Common myeloid progenitor, CD34-positive (primary cell): ENCODE measurements around the gene PPCDC.
A peak's percentile ranks its signal among the peaks of the same experiment; 100 is the strongest.

Experiments
- CTCF ChIA-PET: fragments of 350-600 bp; sonication (Branson Sonifier 250); formaldehyde crosslinking; loops from one replicate; lab custom pipeline; 2021; ENCODE audit warnings: antibody characterized with exemption; lab: Charles Lee
- POLR2A ChIA-PET: fragments of 350-600 bp; sonication (Branson Sonifier 250); formaldehyde crosslinking; loops from one replicate; lab custom pipeline; 2021; ENCODE audit warnings: antibody characterized with exemption; lab: Charles Lee
- DNase-seq, 3 donors: peaks; one replicate each; pipeline versions ENCODE4 v3.0.0 to v3.0.0-alpha.2; 2013
- H3K27ac ChIP-seq, 2 experiments: 1 replicate in 1 of 2; 2 replicates in 1 of 2; pipeline ENCODE4 v1.7.0; 2013; ENCODE audit warnings: inconsistent platforms in 2 of 2, low read length in 2 of 2, mild to moderate bottlenecking in 2 of 2, low read depth in 1 of 2, moderate library complexity in 1 of 2; ENCODE audit not compliant: severe bottlenecking in 2 of 2, insufficient read depth in 1 of 2, poor library complexity in 1 of 2
- H3K27me3 ChIP-seq, 5 experiments: replicated peaks in 2 of 5; 1 replicate in 3 of 5; 2 replicates in 2 of 5; pipeline versions ENCODE4 v1.6.1 to v1.7.0; 2013; ENCODE audit warnings: low read length in 4 of 5, mild to moderate bottlenecking in 2 of 5, moderate library complexity in 2 of 5, inconsistent platforms in 1 of 5; ENCODE audit not compliant: insufficient read depth in 5 of 5, control insufficient read depth in 4 of 5
- H3K36me3 ChIP-seq, 4 experiments: 1 replicate in 2 of 4; 2 replicates in 2 of 4; pipeline versions ENCODE4 v1.6.1 to v1.7.0; 2013; ENCODE audit warnings: low read length in 3 of 4, control low read depth in 1 of 4, mild to moderate bottlenecking in 1 of 4; ENCODE audit not compliant: control insufficient read depth in 4 of 4, insufficient read depth in 4 of 4
- H3K4me1 ChIP-seq, 4 experiments: 1 replicate in 3 of 4; 2 replicates in 1 of 4; pipeline versions ENCODE4 v1.6.1 to v1.7.1; 2013; ENCODE audit warnings: low read length in 3 of 4, mild to moderate bottlenecking in 3 of 4, control low read depth in 1 of 4, inconsistent platforms in 1 of 4, moderate library complexity in 1 of 4; ENCODE audit not compliant: control insufficient read depth in 4 of 4, insufficient read depth in 4 of 4; ENCODE audit errors: control extremely low read depth in 1 of 4
- H3K4me3 ChIP-seq, 7 experiments: 1 replicate in 4 of 7; 2 replicates in 3 of 7; pipeline versions ENCODE4 v1.5.1 to v1.7.0; 2013; ENCODE audit warnings: mild to moderate bottlenecking in 7 of 7, low read length in 6 of 7, moderate library complexity in 6 of 7, inconsistent platforms in 2 of 7, low read depth in 2 of 7, control low read depth in 1 of 7; ENCODE audit not compliant: insufficient read depth in 4 of 7, control insufficient read depth in 1 of 7; ENCODE audit errors: extremely low read depth in 1 of 7
- H3K9me3 ChIP-seq, 5 experiments: 1 replicate in 4 of 5; 2 replicates in 1 of 5; pipeline versions ENCODE4 v1.6.1 to v1.7.1; 2013; ENCODE audit warnings: low read length in 4 of 5, mild to moderate bottlenecking in 2 of 5, inconsistent platforms in 1 of 5, low read depth in 1 of 5, moderate library complexity in 1 of 5; ENCODE audit not compliant: control insufficient read depth in 4 of 5, insufficient read depth in 2 of 5; ENCODE audit errors: control extremely low read depth in 1 of 5
- WGBS: methylation state at CpG from one replicate; pipeline ENCODE4 v1.1.5; 2013; ENCODE audit not compliant: insufficient coverage; 5-methylcytosine and 5-hydroxymethylcytosine counted together

PPCDC gene

DNA sequence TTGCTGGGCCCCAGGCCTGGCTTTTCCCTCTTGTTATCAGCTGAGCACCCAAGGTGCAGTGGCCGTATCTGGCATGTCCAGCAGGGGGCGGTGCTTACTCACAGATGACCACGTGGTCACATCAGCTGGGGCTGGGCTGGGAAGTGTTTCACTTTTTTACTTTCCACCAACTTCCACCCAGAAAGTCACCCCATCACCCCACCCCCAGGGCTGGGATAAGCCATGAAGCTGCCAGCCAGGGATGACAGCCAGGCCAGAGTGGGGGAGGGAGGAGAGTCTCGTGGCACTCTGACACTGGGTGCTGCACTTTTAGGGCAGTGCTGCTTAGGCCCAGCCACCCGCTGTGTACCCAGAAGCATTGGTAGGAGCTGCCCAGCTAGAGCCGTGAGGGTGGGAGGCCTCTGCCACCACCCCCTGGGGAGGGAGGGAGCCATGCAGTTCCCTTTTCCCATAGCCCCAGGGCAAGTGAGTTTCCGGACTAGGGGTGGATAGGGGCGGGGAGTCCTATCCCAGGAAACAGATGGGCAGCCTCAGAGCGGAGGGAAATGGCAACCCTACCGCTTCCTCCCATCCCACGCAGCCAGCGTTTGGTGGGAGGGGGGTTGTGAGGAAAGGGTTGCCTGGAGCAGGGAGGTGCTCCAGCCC lies 6.1 kb downstream of the PPCDC start:
- Histone ChIP-seq H3K9me3 (no peaks in the 10 kb centered on the region), H3K4me1 (peaks cover 0 to 94% (median 84%) of the 10 kb centered on the region in 4 experiments), H3K27me3 (no peaks in the 10 kb centered on the region), H3K4me3 (peak overlapping the region in 4 of 7 experiments; percentile 46 to 62 (median 54)), H3K27ac (peak overlapping the region; percentile 72 to 73), H3K36me3 (peaks cover 0 to 23% (median 4%) of the 10 kb centered on the region in 4 experiments)
- peak; percentile 92 to 97 (median 96) for DNase-seq
- CTCF ChIA-PET: interaction anchor here (0.7 to 10.7 kb wide), 26 partner anchors 8 to 278 kb away, joined by 3 to 140 read pairs (median 4); partner anchors contain the start of genes C15orf39 and RPP25
- no CpG with 5 or more reads among the region's 12 CpGs for WGBS
- POLR2A ChIA-PET: interaction anchor here (1.1 to 2.8 kb wide), 7 partner anchors 14 to 174 kb away, joined by 3 to 32 read pairs (median 11); partner anchors contain the start of gene C15orf39

DNA sequence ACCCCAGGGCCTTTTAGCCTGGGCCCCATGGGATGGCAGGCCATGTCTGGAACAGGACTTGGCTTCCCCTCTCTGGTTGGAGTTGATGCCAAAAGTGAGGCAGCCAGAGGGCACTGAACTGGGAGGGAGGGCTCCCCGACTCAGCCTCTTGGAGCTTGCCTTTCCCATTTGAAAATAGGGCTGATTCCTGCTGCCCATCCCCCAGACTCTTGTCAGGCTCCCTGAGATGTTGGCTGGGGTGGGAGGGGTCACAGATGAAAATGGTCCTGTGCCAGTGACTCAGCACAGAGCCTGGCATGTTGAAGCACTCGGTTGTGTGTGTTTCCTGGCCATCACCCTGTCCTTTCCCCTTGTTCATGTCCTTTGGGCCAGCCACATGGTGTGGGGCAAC lies 6.6 kb downstream of the PPCDC start:
- Histone ChIP-seq H3K27ac (peak overlapping the region in 1 of 2 experiments; percentile 73), H3K9me3 (no peaks in the 10 kb centered on the region), H3K4me1 (peaks cover 0 to 92% (median 80%) of the 10 kb centered on the region in 4 experiments), H3K27me3 (no peaks in the 10 kb centered on the region), H3K4me3 (peak overlapping the region in 4 of 7 experiments; percentile 19 to 62 (median 45)), H3K36me3 (peaks cover 0 to 23% (median 4%) of the 10 kb centered on the region in 4 experiments)
- peak; percentile 79 to 91 (median 91) for DNase-seq
- ChIA-PET CTCF (interaction anchor here (0.7 to 10.7 kb wide), 27 partner anchors 8 to 278 kb away, joined by 3 to 140 read pairs (median 5); partner anchors contain the start of genes C15orf39 and RPP25), POLR2A (interaction anchor here (1.5 to 2.8 kb wide), 5 partner anchors 13 to 174 kb away, joined by 7 to 32 read pairs (median 11); partner anchors contain the start of gene C15orf39)
- WGBS: 0% methylated on average over 2 of the region's 2 CpGs

DNA sequence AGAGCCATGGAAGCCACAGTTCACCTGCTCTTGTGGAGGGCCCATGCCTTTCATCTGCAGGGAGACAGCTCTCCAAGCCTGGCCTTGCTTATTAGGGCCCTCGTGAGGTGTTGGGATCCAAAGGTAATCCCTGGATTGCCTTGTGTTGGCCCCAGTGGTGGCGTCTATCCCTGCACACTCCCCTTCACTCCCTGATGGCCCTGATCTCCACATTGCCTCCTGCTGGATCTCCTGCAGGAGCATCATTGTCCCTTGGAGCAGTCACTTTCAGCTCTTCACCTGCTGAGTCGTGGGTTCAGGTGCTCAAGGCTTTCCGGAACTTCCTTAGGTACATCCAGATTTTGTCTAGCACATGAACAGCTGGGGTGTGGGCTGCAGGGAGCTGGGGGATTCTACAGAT lies 7.0 kb downstream of the PPCDC start:
- Histone ChIP-seq H3K4me1 (peaks cover 0 to 92% (median 76%) of the 10 kb centered on the region in 4 experiments), H3K36me3 (peaks cover 0 to 22% (median 4%) of the 10 kb centered on the region in 4 experiments), H3K27me3 (no peaks in the 10 kb centered on the region), H3K27ac (no peak overlapping the region), H3K4me3 (peak overlapping the region in 3 of 7 experiments; percentile 19 to 46 (median 44)), H3K9me3 (no peaks in the 10 kb centered on the region)
- ChIA-PET CTCF (interaction anchor here (1.5 to 10.7 kb wide), 9 partner anchors 43 to 185 kb away, joined by 3 to 140 read pairs (median 12); partner anchors contain the start of gene C15orf39), POLR2A (interaction anchor here (0.6 to 2.8 kb wide), 5 partner anchors 13 to 186 kb away, joined by 4 to 32 read pairs (median 11); partner anchors contain the start of gene C15orf39)
- no peak for DNase-seq
- WGBS: 100% methylated on average over 4 of the region's 4 CpGs

- ChIA-PET CTCF (interaction anchor here (1.1 to 10.7 kb wide), 6 partner anchors 17 to 174 kb away, joined by 4 to 140 read pairs (median 12); partner anchors contain the start of gene C15orf39), POLR2A (interaction anchor here (0.7 kb wide), 1 partner anchor 20 kb away, joined by 3 read pairs; no protein-coding TSS in a partner anchor)
- Histone ChIP-seq H3K27ac (peak overlapping the region; percentile 29 to 50), H3K9me3 (no peaks in the 10 kb centered on the region), H3K4me1 (peaks cover 0 to 89% (median 72%) of the 10 kb centered on the region in 4 experiments), H3K27me3 (no peaks in the 10 kb centered on the region), H3K36me3 (peaks cover 0 to 17% (median 0%) of the 10 kb centered on the region in 4 experiments), H3K4me3 (peak overlapping the region in 1 of 7 experiments; percentile 20)
- WGBS: 40% methylated on average over 2 of the region's 4 CpGs
- DNase-seq: peak in 1 of 3 donors; percentile 34
Observed at GRCh38 chr15:75031848-75032247, 8.5 kb downstream of the PPCDC start.

GRCh38 chr15:75032395-75032794 lies 9.0 kb downstream of the PPCDC start:
- WGBS: no CpG with 5 or more reads among the region's 2 CpGs
- POLR2A ChIA-PET: interaction anchor here (0.6 to 0.7 kb wide), 2 partner anchors 19 to 169 kb away, joined by 3 read pairs; no protein-coding TSS in a partner anchor
- DNase-seq: peak in 2 of 3 donors; percentile 61

GRCh38 chr15:75033809-75034208 lies 10.4 kb downstream of the PPCDC start:
- Histone ChIP-seq H3K27me3 (no peaks in the 10 kb centered on the region), H3K4me1 (peaks cover 0 to 90% (median 70%) of the 10 kb centered on the region in 4 experiments), H3K4me3 (no peak overlapping the region), H3K36me3 (peaks cover 0 to 18% (median 0%) of the 10 kb centered on the region in 4 experiments), H3K27ac (no peak overlapping the region), H3K9me3 (no peaks in the 10 kb centered on the region)
- CTCF ChIA-PET: interaction anchor here (0.9 to 12.6 kb wide), 5 partner anchors 10 to 174 kb away, joined by 3 to 191 read pairs (median 7); partner anchors contain the start of gene PPCDC
- no peak for DNase-seq
- POLR2A ChIA-PET: interaction anchor here (1.2 to 2.2 kb wide), 2 partner anchors 10 to 168 kb away, joined by 4 to 12 read pairs; partner anchors contain the start of gene C15orf39
- WGBS: 73% methylated on average over 6 of the region's 6 CpGs

More at GRCh38 chr15:75032395-75032794, 9.0 kb downstream of the PPCDC start:
- Histone ChIP-seq H3K36me3 (peaks cover 0 to 22% (median 0%) of the 10 kb centered on the region in 4 experiments), H3K4me3 (peak overlapping the region in 1 of 7 experiments; percentile 20), H3K9me3 (no peaks in the 10 kb centered on the region), H3K4me1 (peaks cover 0 to 90% (median 73%) of the 10 kb centered on the region in 4 experiments), H3K27me3 (no peaks in the 10 kb centered on the region), H3K27ac (peak overlapping the region; percentile 29 to 50)
- CTCF ChIA-PET: interaction anchor here (0.7 to 10.7 kb wide), 3 partner anchors 146 to 174 kb away, joined by 4 to 140 read pairs (median 30); partner anchors contain the start of gene C15orf39
